ENCODE measurements around the gene CAMSAP2. TPM values are rescaled to one million over a fixed set of nuclear protein-coding genes. Genes with fewer than 3 reads are reported as not detected.

CAMSAP2 gene
- total RNA-seq, 1 experiment from 2014 or later = 28.6 TPM

- Histone ChIP-seq H3F3A (ENCODE audit: low read length, unreplicated experiment) (no peaks in the 10 kb centered on the region), H3K4me2 (ENCODE audit: low read length) (no peak overlapping the region), H4K20me1 (ENCODE audit: low read length) (no peaks in the 10 kb centered on the region), H3K9me3 (ENCODE audit: low read length) (no peaks in the 10 kb centered on the region), H3K4me3 (ENCODE audit: low read length) (no peak overlapping the region), H3K9me2 (replicated peaks; ENCODE audit: low read length) (no peaks in the 10 kb centered on the region), H2AFZ (ENCODE audit: low read length) (no peak overlapping the region), H3K79me2 (ENCODE audit: low read length) (no peaks in the 10 kb centered on the region), H3K36me3 (ENCODE audit: low read depth, low read length) (peaks cover 18% of the 10 kb centered on the region), H3K9ac (ENCODE audit: low read length) (no peak overlapping the region), H3K27me3 (ENCODE audit: low read length) (no peaks in the 10 kb centered on the region), H3K4me1 (ENCODE audit: insufficient read depth, low read length) (no peaks in the 10 kb centered on the region), H3K27ac (ENCODE audit: low read length) (no peak overlapping the region)
- ATAC-seq (no peak), DNase-seq (no peak)
- TF ChIP-seq EZH2phosphoT487 (IDR thresholded peaks at IDR 0.05; ENCODE audit: borderline replicate concordance, low read length) (no peak), CTCF (conservative IDR thresholded peaks at IDR 0.05; ENCODE audit: low read depth, low read length) (no peak), EZH2 (IDR thresholded peaks at IDR 0.05; ENCODE audit: low read length, unreplicated experiment) (no peak)
- ChIA-PET CTCF (no interaction called here), POLR2A (ENCODE audit: unreplicated experiment) (no interaction called here)
- intact Hi-C loops (cut with micrococcal nuclease) = no loop called here
- no TSS peak for BruUV-seq (replicated peaks)
Observed at GRCh38 chr1:200818248-200818647, 79.6 kb downstream of the CAMSAP2 start.

GRCh38 chr1:200819726-200820125, 81.0 kb downstream of the CAMSAP2 start:
- no peaks in the 10 kb centered on the region for H3K4me1 ChIP-seq (ENCODE audit: insufficient read depth, low read length)
- peaks cover 13% of the 10 kb centered on the region for H3K36me3 ChIP-seq (ENCODE audit: low read depth, low read length)
- TF ChIP-seq EZH2 (IDR thresholded peaks at IDR 0.05; ENCODE audit: low read length, unreplicated experiment) (no peak), CTCF (conservative IDR thresholded peaks at IDR 0.05; ENCODE audit: low read depth, low read length) (no peak), EZH2phosphoT487 (IDR thresholded peaks at IDR 0.05; ENCODE audit: borderline replicate concordance, low read length) (no peak)
- H3K79me2 ChIP-seq (ENCODE audit: low read length) = no peaks in the 10 kb centered on the region
- ATAC-seq = no peak
- intact Hi-C loops (cut with micrococcal nuclease) = no loop called here
- H3K9me3 ChIP-seq (ENCODE audit: low read length) = no peaks in the 10 kb centered on the region
- no TSS peak for BruUV-seq (replicated peaks)
- ChIA-PET POLR2A (ENCODE audit: unreplicated experiment) (interaction anchor here (0.6 kb wide), 1 partner anchor 1885 kb away, joined by 6 read pairs; no protein-coding TSS in a partner anchor), CTCF (no interaction called here)
- H3K4me3 ChIP-seq (ENCODE audit: low read length) = no peak overlapping the region
- H3K9me2 ChIP-seq (replicated peaks; ENCODE audit: low read length) = no peaks in the 10 kb centered on the region
- H3K27ac ChIP-seq (ENCODE audit: low read length) = no peak overlapping the region
- H4K20me1 ChIP-seq (ENCODE audit: low read length) = no peaks in the 10 kb centered on the region
- H2AFZ ChIP-seq (ENCODE audit: low read length) = no peak overlapping the region
- H3K4me2 ChIP-seq (ENCODE audit: low read length) = no peak overlapping the region
- H3K27me3 ChIP-seq (ENCODE audit: low read length) = no peaks in the 10 kb centered on the region
- H3K9ac ChIP-seq (ENCODE audit: low read length) = no peak overlapping the region
- no peaks in the 10 kb centered on the region for H3F3A ChIP-seq (ENCODE audit: low read length, unreplicated experiment)
- no peak for DNase-seq

- BruUV-seq (replicated peaks) = no TSS peak
- Histone ChIP-seq H3K4me2 (ENCODE audit: low read length) (no peak overlapping the region), H3K36me3 (ENCODE audit: low read depth, low read length) (peaks cover 4% of the 10 kb centered on the region), H3K4me3 (ENCODE audit: low read length) (no peak overlapping the region), H4K20me1 (ENCODE audit: low read length) (no peaks in the 10 kb centered on the region), H3F3A (ENCODE audit: low read length, unreplicated experiment) (no peaks in the 10 kb centered on the region), H3K9me3 (ENCODE audit: low read length) (no peaks in the 10 kb centered on the region), H3K9me2 (replicated peaks; ENCODE audit: low read length) (no peaks in the 10 kb centered on the region), H3K9ac (ENCODE audit: low read length) (no peak overlapping the region), H3K4me1 (ENCODE audit: insufficient read depth, low read length) (no peaks in the 10 kb centered on the region), H2AFZ (ENCODE audit: low read length) (no peak overlapping the region), H3K27ac (ENCODE audit: low read length) (no peak overlapping the region), H3K27me3 (ENCODE audit: low read length) (no peaks in the 10 kb centered on the region), H3K79me2 (ENCODE audit: low read length) (no peaks in the 10 kb centered on the region)
- ChIA-PET CTCF (no interaction called here), POLR2A (ENCODE audit: unreplicated experiment) (no interaction called here)
- intact Hi-C loops (cut with micrococcal nuclease) = no loop called here
- ATAC-seq (no peak), DNase-seq (no peak)
- TF ChIP-seq EZH2 (IDR thresholded peaks at IDR 0.05; ENCODE audit: low read length, unreplicated experiment) (no peak), CTCF (conservative IDR thresholded peaks at IDR 0.05; ENCODE audit: low read depth, low read length) (no peak), EZH2phosphoT487 (IDR thresholded peaks at IDR 0.05; ENCODE audit: borderline replicate concordance, low read length) (no peak)
Observed at GRCh38 chr1:200831091-200831490, 92.4 kb downstream of the CAMSAP2 start.
